CD4-positive, alpha-beta T cell treated with Interferon gamma for 1 hour (primary cell): ENCODE results near the gene BCAS3.

Experiments
- DNase-seq: peaks from one replicate; pipeline ENCODE4 v3.0.0-alpha.2; 2020

The BCAS3 gene

DNA sequence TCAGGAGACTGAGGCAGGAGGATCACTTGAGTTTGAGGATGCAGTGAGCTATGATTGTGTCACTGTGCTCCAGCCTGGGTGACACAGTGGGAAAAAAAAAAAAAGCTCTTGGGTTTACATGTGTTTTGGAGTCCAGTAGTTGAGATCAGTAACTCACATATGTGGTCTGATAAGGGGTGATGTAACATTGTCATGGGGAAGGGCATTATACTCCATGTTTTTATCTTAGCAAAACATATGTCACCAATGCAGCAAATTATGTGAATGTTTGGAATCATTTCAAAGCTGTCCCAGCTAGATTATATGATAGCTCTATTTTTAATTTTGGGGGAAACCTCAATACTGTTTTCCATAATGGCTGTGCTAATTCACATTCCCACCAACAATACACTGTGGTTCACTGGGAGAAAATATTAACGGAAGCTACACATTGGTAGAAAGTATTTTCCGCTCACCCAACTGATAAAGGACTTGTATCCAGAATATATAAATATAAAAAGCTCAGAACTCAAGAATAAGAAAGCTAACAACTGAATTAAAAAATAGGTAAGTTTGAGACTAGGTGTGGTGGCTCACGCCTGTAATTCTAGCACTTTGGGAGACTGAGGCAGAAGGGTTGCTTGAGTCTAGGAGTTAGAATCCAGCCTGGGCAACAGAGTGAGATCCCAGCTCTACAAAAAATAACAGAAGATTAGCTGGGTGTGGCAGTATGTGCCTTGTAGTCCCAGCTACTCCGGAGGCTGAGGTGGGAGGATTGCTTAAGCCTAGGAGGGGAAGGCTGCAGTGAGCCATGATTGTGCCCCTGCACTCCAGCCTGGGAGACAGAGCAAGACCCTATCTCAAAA is 497.9 kb downstream of the BCAS3 start:
- no peak for DNase-seq

DNA sequence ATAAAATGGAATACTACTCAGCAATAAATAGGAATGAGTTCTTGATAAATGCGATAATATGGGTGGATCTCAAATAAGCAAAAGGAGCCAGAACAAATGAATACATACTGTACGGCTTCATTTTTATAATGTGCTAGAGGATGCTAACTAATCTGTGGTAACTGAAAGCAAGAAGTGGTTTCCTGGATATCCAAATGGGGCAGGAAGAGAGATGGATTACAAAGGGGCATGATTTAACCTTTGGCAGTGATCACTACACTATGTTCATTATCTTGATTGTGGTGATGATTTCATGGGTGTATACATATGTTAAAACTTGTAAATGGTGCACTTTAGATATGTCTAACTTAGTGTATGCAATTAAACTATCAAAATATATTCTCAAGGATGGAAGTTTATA is 499.7 kb downstream of the BCAS3 start:
- DNase-seq: no peak

DNA sequence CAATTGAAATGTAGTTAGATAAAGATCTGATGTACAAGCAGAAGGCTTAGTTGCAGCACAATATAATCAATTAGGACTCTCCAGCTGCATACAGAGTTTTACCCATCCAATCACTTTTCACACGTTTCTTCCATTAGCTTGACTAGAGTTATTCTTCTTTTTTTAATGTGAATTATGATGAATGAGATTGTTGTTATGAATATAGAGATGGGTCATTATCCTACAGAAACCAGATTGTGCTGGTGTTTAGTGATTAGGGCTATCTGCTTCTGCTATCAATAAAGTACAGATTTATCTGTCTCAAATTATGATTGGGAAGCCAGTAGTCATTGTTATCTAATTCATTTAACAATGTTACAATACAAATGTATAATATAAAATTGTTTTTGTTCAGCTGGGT is 500.6 kb downstream of the BCAS3 start:
- DNase-seq: no peak

DNA sequence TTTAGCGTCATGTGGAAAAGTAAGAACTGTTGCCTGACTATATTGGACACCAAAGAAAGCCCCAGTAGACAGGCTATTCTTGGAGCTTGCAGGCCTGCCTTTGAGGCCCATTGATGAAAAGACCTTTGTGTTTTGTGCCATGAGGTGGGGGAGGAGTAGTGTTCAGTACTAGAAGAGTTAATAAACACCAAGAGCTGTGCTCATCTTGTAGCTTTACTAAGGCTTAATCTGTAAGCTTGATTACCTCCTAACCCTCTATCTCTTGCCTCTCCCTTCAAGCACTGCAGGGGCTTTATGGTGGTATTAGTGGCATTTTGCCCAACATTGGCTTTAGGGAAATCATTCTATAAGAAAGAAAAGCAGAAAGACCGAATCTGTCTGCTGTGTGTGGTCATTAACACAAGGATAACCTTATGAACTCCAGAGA is 501.7 kb downstream of the BCAS3 start:
- no peak for DNase-seq

DNA sequence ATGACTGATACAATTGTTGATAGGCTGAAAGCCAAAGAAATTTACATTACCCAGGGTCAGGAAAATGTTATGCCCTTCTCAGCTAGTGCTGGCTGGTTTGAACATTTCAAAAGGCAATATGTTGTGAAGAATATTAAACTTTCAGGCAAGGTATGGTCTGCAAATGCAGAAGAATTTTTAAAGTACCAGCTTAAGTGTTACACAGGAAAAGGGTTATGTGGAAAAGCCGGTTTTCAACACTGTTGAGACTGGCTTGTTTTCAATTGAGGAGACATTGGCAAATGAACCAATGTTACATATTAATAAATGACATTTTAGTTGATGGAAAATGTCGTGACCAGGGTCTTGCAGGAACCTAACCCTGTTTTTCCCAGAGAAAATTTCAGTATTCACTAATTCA is 506.1 kb downstream of the BCAS3 start:
- no peak for DNase-seq

DNA sequence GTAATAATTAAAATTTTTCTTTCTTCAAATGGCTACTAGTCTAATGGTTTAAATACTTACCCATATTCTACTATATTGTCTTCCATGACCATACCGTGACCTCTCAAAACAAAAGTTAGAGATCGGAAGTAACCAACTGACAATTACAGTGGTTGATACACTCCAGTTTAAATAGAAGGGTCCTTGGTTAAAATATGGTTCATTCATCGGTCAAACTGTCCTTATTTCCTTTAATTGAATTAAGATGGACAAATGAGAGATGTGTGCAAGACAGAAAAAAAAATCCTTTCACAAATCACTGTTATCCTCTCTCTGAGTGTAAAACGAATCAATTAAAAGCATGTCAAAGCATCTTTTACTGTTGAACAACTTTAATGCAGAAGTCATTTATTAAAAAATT is 507.7 kb downstream of the BCAS3 start:
- DNase-seq: no peak

DNA sequence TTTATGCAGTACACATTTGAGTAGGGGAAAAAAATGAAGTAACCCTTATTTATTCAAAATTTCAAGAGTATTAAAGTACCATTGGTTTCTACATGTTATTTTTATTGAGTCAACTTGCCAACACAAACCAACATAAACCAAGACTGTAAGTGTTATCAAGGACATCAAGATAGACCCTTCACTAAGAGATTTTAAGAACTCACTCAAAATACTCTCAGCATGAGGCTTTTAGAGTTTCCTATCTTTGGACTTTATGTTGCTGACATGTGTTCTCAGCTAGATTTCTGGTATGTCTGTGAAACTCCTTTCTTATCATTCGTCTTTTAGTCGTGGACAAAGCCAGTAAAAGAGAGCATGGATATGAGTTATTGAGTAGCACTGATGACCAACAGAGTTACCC is 509.4 kb downstream of the BCAS3 start:
- no peak for DNase-seq

DNA sequence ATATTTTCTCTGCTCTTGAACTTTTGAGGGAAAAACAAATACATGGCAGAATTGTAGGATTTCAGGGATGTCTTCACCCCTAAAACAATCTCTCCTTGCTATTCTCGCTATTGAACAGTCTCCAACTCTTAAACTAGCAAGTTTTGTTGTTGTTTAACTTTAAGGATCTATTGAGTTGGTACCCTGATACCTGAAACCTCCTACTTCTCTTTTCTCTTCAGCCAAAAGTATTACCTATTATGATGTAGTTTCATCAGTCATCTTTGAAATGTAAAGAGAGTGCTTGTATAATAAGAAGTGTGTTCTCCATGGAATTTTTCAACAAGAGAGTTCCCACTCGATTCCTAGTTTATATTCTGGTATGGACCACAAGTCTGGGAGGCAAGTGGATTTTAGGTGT is 510.4 kb downstream of the BCAS3 start:
- no peak for DNase-seq

DNA sequence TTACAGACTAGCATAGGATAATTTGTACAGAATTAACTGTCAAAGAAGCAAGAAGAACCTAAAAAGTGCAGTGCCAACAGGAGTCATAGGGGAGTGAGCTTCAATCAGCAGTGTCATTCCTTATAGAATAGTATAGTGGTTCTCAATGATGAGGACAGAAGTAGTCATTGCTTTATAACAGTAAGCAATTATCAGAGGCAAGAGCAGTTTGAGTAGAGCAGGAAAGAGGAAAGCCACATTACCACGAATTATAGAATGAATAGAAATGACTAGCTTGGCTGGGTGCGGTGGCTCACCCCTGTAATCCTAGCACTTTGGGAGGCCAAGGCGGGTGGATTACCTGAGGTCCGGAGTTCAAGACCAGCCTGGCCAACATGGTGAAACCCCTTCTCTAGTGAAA is 512.3 kb downstream of the BCAS3 start:
- DNase-seq: no peak

DNA sequence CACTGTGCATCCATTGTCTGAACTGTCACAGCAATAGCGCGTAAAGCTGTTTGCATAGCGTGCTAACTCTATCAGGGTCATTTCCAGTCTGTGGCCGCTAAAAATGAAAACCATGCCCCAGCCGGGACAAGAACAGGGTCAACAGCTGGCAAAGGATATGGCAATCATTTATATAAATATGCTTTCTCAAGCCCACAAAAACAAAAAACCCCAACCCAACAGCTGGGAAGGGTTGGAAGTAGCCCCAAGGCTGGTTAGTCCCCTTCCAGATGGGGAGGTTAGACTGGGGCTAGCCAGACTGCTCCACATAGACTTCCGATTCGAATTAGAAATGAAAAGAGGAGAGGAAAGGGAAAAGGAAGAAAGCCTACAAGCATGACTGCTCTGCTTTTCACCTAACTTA is 518.7 kb downstream of the BCAS3 start:
- DNase-seq: no peak

DNA sequence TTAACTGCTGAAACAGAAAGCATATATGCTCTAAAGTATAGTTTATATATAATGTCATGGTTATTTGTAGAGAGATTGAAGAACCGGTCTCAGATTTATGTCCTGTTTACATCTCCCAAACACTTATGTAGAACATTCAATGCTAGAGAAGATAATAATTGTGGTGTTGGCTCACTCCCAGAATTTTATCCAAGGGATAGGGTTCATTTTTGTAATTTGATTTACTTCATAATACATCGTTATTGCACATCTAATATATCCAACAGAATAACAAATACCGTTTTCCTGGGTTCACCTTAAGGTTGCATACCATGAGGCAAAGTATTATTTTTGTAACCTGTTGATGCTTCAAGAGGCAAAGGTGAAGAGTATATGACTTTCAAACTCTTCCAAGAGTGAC is 519.1 kb downstream of the BCAS3 start:
- no peak for DNase-seq

DNA sequence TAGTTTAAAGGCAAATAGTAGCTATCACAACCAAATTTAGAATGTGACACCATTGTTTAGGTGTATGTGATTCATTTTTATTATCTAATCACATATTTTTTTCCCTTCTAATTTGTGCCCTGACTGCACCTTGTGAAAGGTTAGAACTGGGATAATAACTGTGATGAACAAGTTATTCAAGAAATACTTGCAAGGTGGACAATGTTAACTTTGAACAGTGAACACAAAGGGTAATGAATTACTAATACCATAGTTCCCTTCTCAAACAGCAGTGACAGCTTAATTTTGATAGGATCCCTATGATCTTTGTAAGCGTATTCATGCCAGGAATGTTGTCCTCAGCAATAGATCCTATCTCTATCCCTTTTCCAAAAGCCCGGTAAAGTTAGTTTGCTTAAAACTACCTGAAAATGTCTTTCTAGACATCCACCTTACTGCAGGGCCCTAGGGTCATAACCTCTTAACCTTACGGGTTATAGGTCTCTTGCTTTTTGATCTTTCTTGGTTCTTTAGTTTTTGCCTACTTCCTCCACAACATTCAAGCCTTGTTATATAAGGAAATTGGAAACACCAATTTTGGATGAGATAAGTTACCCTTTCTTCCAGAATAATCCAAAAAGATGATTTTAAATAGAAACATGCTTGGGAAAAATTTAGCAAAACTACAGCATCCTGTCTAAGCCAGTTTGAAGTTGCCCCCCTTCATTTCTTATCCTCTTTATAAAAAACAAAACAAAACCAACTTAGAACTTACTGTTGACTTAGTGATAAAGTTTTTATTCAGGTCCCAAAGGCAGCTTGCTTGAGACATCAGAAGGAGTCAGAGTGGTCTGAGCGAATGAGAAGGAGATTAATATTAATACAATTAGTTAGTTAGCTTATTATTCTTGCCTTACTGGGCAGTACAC is 522.0 kb downstream of the BCAS3 start:
- no peak for DNase-seq

DNA sequence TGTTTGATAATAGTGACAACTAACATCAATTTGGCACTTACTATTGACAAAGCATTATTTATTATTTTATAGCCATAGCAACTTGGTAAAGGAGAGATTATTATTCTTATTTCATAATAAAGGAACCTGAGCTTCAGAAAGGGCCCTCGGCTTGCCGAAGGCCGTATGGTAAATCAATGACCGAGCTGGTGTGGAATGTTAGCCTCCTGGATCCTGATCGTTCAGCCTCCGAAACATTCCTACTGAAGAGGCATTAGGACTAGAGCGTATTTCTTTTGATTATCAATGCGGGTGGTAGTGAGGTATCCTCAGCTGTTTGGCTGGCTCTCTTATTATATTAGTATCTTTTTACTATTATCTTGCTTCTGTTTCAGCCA is 522.7 kb downstream of the BCAS3 start:
- no peak for DNase-seq

DNA sequence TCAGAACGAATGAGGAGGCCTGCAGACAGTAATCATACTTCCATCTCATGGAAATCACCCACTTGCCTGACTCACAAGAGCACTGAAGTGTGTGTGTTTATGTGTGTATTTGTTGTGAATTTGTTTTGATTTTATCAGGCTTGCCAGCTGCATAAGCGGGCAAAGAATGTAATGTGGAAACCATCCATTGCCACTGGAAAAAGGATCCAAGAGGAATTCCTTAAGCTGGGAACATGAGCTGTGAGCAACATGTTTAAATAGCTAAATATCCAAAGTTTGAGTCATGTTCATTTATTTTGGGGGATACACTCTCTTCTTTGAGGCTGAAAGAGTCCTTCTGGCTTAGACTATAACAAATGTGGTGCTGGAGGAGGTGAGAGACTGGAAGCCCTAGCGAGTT is 523.6 kb downstream of the BCAS3 start:
- DNase-seq: no peak

DNA sequence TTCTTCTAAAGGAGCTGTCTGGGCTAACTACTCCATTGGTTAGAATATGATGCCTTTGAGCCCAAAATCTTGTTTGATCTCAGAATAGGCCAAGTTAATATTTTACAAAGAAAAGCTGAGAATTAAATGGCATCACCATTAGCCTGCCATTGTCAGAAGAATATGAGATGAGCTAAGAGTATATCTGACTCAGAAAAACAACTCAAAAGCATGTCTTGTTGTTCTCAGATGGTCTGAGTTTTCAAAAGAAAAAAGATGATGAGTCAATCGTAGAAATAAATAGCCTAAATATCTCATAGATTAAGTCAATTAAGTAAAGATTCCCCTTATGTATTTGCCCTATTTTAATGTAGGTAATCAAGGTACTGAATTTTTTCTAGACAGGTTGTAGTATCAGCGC is 524.9 kb downstream of the BCAS3 start:
- DNase-seq: no peak

DNA sequence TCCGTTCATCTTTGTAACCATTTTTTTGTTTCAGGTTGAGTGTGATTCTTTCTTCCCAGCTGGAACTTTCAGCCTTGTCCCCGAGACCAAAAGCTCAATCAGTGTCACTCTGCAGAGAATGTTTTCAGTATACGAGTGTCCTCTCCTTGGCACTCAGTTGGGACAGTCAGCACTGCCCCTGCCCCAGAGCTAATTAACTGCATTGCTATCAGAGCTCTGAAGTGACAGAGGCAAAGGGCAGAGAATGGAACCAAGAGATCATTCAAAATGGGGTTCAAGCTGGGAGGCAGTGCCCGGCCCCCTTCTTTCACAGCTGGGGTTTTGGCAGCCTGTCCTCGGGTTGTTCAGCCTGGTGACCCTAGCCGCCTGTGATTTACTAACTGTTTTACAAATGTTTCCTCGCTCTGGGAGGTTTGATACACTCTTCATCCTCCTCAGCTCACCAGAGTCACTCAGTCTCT is 526.0 kb downstream of the BCAS3 start:
- DNase-seq: no peak

DNA sequence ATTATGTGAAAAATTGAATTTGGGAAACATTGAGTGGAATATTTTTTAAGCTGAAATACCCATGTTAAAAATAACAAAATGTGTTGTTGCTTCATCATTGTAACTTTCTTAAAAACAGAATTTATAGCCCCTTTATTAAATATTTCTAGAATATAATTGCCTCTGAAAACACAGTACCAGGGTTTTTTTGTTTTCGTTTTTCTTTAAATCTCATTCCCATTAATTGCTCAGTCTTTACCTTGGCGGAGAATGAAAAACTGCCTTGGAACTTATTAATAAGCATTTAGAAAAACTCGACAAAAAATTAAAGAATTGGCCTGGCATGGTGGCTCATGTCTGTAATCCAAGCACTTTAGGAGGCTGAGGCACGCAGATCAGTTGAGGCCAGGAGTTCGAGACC is 526.8 kb downstream of the BCAS3 start:
- DNase-seq: no peak

DNA sequence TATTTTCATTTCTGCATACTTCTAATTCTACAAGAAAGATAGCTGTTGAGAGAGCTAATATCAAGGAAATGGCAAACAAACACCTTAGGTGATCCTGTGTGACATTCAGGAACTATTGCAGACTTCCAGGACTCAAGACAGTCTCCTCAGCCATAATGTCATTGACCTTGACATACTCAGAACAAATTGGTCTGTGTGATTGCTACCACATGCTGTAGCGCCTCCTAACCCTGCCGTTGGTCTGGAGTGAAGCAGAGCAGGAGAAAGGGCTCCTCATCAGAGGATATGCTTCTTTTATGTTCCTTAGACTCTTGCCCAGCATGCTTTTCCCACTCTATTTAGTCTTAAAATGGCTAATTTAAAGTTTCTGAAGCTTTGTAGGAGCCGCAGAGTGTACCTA is 527.8 kb downstream of the BCAS3 start:
- no peak for DNase-seq

DNA sequence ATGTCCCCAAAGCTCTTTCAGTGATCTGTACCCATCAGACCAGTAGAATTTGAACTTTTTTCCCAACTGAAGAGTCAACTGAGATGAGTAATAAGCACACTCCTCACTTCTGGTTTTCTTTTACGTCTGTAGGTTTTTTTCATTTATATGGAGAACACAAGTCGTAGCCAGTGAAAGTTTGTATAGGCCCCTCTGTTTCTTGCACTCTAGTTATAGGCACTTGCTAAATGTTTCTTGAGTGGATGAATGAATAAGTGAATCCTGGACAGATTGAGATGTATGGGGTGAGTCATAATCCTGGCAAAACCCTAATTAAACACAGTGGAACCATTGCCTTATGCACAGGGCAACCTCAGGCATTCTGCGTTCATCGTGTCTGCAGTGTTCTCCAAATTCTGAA is 528.3 kb downstream of the BCAS3 start:
- no peak for DNase-seq

DNA sequence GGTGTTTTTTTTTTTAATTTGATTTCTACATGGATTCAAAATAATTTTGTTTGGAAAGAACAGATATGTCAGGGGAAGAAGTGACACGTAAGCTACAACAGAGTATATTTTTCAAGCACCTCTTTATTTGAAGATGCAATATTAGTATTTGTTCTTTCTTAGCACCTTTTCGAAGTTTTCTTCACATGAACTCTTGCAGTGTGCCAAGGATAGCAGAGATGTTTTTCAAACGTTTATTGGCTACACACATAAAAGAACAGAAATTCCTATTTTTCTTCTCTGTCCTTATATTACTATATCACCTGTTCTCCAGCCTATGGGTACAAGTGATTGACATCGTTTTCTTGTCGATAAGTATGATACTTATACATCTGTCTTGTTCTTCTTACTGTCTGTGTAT is 529.3 kb downstream of the BCAS3 start:
- DNase-seq: no peak

DNA sequence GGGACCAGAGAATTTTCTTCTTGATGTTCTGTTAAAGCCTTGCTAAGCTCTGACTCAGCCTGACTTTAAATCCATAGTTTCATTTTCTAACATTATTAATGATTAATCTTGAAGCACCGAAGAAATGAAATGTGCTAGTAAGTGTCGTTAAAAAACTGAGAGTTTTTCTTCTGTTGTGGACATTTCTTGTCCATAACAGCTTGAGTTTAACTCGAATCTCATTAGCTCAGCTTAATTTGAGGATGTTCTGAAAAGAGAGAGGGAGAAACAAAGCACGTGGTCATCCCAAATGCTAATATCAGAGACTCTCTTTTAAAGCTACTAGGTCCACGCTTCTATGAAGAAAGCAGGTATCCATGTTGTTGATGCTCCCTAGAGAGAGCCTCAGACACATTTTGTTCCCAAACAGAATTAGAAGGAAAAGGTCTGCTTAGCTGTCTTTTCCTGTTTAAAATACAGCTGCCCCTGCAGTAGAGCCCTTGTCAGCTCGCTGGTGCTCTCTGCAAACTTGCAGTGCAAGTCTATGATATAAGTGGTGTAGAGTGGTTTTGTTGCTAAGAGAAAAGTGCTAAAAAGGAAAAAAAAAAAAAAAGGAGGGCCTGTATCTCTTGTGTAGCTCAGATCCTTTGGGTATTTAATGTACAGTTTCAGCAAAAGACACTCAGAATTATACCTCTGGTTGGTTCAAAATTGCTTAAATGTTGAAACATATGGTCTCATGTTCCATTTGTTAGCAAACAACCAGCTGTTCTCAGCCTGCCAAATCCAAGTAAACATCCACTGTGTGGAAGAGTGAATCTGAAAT is 530.9 kb downstream of the BCAS3 start:
- DNase-seq: no peak

DNA sequence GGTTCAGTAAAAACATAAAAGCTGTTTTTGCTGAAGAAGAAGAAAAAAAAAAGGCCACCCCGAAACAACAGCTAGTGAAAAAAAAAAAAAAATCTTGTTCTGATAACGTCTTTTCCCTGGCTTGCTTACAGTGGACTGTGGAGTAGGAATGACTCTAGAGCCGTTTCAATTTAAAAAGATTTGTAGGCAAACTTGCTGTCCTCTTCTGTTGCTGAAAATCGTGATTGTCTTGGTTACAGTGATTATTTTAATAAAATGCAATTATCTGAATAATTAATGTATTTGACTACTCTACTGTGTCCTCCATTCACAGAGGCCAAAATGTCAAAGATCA is 531.4 kb downstream of the BCAS3 start:
- no peak for DNase-seq

DNA sequence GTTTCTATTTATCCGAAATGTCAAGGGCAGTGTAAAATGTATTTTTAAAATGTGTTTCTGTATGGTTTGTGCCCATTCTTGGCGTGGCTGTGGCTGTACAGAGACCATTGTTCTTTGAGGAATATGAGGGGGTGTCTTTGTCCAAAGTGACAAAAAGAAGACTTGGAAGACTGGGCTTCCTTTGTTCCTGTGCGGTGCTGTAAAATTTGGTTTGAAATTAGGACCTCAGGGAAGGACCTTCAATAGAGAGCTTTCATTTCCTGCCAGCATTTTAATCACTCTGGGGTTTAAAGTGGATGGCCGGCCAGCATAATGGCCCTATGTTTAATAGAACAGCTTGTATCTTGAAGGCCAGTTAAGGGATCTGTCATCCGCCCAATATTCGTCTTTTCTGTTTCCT is 531.9 kb downstream of the BCAS3 start:
- DNase-seq: no peak
